Gastroesophageal sphincter (tissue), 4 donors: ENCODE data around the gene CDK5R1. TPM values are rescaled to one million over a fixed set of nuclear protein-coding genes. Genes with fewer than 3 reads are reported as not detected.

Experiments
- ATAC-seq: fragments of 150-250 bp; one replicate; pipeline ENCODE4 v1.9.1; 2016; ENCODE audit warnings: mild to moderate bottlenecking, moderate library complexity
- H3K27ac ChIP-seq, 4 donors: fragments of 200-600 bp; sonication (generic) in 3 of 4; 1 replicate in 3 of 4; 2 replicates in 1 of 4; pipeline ENCODE4 v1.5.1; 2016 to 2019
- H3K27me3 ChIP-seq: fragments of 200-600 bp; sonication (generic); one replicate; pipeline ENCODE4 v1.5.1; 2019
- H3K36me3 ChIP-seq, 2 donors: fragments of 200-600 bp; sonication (generic); one replicate each; pipeline ENCODE4 v1.5.1; 2019; ENCODE audit warnings: control low read depth in 1 of 2
- H3K4me1 ChIP-seq, 3 donors: fragments of 200-600 bp; sonication (generic); 1 replicate in 2 of 3; 2 replicates in 1 of 3; pipeline ENCODE4 v1.5.1; 2016 to 2019; ENCODE audit warnings: control low read depth in 2 of 3
- H3K4me3 ChIP-seq, 2 donors: fragments of 200-600 bp; sonication (generic); one replicate each; pipeline ENCODE4 v1.5.1; 2019; ENCODE audit warnings: mild to moderate bottlenecking in 1 of 2, moderate library complexity in 1 of 2
- H3K9me3 ChIP-seq, 3 donors: fragments of 200-600 bp; sonication (generic); one replicate each; pipeline ENCODE4 v1.5.1; 2017 to 2019; ENCODE audit warnings: control low read depth in 2 of 3
- EP300 ChIP-seq: sonication (generic); formaldehyde crosslinking; IDR thresholded peaks from one replicate; pipeline ENCODE4 v1.6.1; 2017; ENCODE audit warnings: antibody characterized with exemption, mild to moderate bottlenecking
- POLR2A ChIP-seq, 2 donors: fragments of 450-650 bp; IDR thresholded peaks; one replicate each; pipeline ENCODE4 v1.6.1; 2017; ENCODE audit warnings: antibody characterized with exemption in 2 of 2, mild to moderate bottlenecking in 2 of 2, moderate library complexity in 1 of 2
- POLR2AphosphoS5 ChIP-seq: sonication (generic); formaldehyde crosslinking; IDR thresholded peaks from one replicate; pipeline ENCODE4 v1.6.1; 2017; ENCODE audit warnings: antibody characterized with exemption
- WGBS, 2 donors: methylation state at CpG; one replicate each; pipeline ENCODE4 v1.1.5; 2018; ENCODE audit warnings: low coverage in 1 of 2; 5-methylcytosine and 5-hydroxymethylcytosine counted together
- total RNA-seq, 4 donors: library from RNA; depleted of rRNA; stranded (reverse); fragments of >200 nt; gene quantifications; one replicate each; pipeline ENCODE4 v1.1.0, GENCODE V29; 2016
- TF ChIP-seq, protein P1 (sequence below), 4 experiments: fragments of 200-600 bp in 2 of 4; fragments of 450-650 bp in 2 of 4; sonication (generic) in 1 of 4; IDR thresholded peaks; one replicate each; pipeline ENCODE4 v1.5.1; 2017 to 2019; ENCODE audit warnings: antibody characterized with exemption in 4 of 4, mild to moderate bottlenecking in 2 of 4, moderate library complexity in 2 of 4

CDK5R1 gene
- total RNA-seq, 4 donors from 2014 or later, result 0.54 to 1.5 (median 1.0) TPM; not detected in 1

DNA sequence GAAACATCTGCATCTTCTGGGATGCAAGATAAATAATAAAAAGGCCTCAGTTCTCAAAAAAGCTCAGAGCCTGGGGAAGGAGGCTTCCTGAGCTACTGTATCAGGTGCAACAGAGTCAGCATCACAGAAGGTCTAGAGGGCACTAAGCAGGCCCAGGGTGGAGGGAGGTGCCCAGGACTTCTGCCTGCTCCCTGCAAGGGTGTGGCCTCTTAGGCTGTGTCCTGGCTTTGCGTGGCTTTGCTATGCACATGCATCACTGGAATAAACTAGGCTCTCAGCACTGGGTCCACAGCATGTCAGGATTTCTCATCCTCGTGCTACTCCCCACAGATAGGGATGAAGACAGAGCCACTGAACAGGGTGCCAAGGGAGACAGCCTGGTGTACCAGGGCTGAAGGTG is 25.5 kb downstream of the CDK5R1 start:
- WGBS, 2 donors, result no CpG with 5 or more reads among the region's 2 CpGs
- Histone ChIP-seq H3K9me3 (no peaks in the 10 kb centered on the region), H3K4me1 (no peaks in the 10 kb centered on the region), H3K36me3 (no peaks in the 10 kb centered on the region), H3K4me3 (no peak overlapping the region), H3K27me3 (no peaks in the 10 kb centered on the region), H3K27ac (no peak overlapping the region)
- TF ChIP-seq, protein P1, sequence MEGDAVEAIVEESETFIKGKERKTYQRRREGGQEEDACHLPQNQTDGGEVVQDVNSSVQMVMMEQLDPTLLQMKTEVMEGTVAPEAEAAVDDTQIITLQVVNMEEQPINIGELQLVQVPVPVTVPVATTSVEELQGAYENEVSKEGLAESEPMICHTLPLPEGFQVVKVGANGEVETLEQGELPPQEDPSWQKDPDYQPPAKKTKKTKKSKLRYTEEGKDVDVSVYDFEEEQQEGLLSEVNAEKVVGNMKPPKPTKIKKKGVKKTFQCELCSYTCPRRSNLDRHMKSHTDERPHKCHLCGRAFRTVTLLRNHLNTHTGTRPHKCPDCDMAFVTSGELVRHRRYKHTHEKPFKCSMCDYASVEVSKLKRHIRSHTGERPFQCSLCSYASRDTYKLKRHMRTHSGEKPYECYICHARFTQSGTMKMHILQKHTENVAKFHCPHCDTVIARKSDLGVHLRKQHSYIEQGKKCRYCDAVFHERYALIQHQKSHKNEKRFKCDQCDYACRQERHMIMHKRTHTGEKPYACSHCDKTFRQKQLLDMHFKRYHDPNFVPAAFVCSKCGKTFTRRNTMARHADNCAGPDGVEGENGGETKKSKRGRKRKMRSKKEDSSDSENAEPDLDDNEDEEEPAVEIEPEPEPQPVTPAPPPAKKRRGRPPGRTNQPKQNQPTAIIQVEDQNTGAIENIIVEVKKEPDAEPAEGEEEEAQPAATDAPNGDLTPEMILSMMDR (IDR thresholded peaks at IDR 0.05), result no peak
- TF ChIP-seq POLR2AphosphoS5, result no peak
- TF ChIP-seq POLR2A (IDR thresholded peaks at IDR 0.05), result no peak
- TF ChIP-seq EP300, result no peak
- no peak for ATAC-seq

DNA sequence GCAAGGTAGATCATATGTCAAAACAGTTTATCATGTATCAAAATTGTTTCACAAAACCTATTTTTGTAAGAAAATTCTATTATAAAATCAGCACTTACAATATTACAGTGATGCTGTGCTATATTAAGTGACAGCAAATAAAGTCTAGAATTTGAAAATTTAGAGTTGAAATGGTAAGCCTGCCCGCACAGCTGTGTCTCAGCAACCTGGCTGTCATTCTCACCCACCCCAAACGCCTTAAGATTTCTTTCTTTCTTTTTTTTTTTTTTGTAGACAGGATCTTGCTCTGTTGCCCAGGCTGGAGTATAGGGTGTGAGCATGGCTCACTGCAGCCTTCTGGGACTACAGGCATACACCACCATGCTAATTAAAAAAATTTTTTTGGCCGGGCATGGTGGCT is 26.8 kb downstream of the CDK5R1 start:
- Histone ChIP-seq H3K27ac (no peak overlapping the region), H3K36me3 (no peaks in the 10 kb centered on the region), H3K27me3 (no peaks in the 10 kb centered on the region), H3K9me3 (no peaks in the 10 kb centered on the region), H3K4me3 (no peak overlapping the region), H3K4me1 (peaks cover 0 to under 1% (median under 1%) of the 10 kb centered on the region in 3 donors)
- no peak for ATAC-seq
- 78 to 88% methylated on average over 2 of the region's 3 CpGs for WGBS, 2 donors
- no peak for TF ChIP-seq POLR2A (IDR thresholded peaks at IDR 0.05)
- TF ChIP-seq, protein P1 (IDR thresholded peaks at IDR 0.05), result no peak
- no peak for TF ChIP-seq EP300
- TF ChIP-seq POLR2AphosphoS5, result no peak

DNA sequence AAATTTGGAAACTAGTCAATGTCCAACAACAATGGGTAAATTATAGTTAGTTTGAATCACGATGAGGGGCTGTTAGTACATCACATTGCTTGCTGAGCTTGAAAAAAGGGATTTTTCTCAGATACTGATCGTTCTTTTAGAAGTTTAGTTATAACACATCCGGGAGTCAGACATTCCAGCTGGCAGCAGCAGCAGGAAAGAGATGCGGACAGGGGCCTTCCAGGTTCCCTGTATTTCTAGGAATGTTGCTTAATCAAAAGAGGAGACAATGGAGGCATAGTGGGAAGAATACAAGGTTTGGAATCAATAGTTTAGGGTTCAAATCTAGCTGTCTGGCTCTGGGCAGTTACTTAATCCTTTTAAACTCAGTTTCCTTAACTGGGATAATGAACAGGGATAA is 27.8 kb downstream of the CDK5R1 start:
- TF ChIP-seq EP300, result no peak
- TF ChIP-seq POLR2A (IDR thresholded peaks at IDR 0.05), result no peak
- TF ChIP-seq, protein P1 (IDR thresholded peaks at IDR 0.05), result no peak
- no peak for TF ChIP-seq POLR2AphosphoS5
- 60 to 66% methylated on average over 4 of the region's 4 CpGs for WGBS, 2 donors
- Histone ChIP-seq H3K27ac (no peak overlapping the region), H3K4me3 (no peak overlapping the region), H3K27me3 (no peaks in the 10 kb centered on the region), H3K36me3 (no peaks in the 10 kb centered on the region), H3K4me1 (peaks cover 0 to 10% (median 6%) of the 10 kb centered on the region in 3 donors), H3K9me3 (no peaks in the 10 kb centered on the region)
- ATAC-seq, result no peak

DNA sequence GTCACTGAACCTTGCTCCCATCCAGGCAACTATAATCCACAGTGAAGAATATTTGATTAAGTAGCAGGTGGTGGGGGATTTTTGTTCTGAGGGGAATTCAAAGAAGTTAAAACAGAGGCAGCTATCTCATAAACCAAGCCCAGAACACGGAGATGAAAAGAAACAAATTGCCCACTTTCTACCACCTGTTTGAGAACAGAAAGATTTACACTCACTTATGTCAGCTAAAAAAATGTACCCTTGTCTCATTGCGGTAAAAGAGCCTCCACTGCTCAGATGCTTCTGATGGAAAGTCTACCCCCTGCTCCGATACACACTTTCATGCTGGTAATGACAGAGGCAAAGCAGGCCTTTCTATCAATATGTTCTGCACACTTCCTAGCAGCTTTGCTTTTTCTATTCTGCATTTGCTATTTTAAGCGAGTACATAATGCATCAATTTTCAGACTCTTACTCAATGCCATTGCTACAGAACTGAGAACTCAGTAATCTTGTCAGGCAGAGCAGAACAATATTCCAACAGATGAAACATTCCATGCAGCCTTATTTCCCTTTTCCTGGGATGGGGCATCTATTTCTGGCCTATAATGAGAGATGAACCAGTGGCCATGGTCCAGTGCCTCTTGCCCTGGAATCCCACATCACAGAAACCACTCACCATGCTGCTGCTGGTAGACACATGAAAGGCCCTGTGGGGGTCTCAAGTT is 29.0 kb downstream of the CDK5R1 start:
- Histone ChIP-seq H3K27me3 (no peaks in the 10 kb centered on the region), H3K36me3 (no peaks in the 10 kb centered on the region), H3K9me3 (no peaks in the 10 kb centered on the region), H3K4me1 (peaks cover 0 to 20% (median 9%) of the 10 kb centered on the region in 3 donors), H3K27ac (no peak overlapping the region), H3K4me3 (no peak overlapping the region)
- TF ChIP-seq EP300 (no peak), POLR2AphosphoS5 (no peak)
- TF ChIP-seq, protein P1 (IDR thresholded peaks at IDR 0.05), result no peak
- no peak for ATAC-seq
- WGBS, 2 donors, result 89 to 97% methylated on average over 3 to 4 of the region's 4 CpGs

DNA sequence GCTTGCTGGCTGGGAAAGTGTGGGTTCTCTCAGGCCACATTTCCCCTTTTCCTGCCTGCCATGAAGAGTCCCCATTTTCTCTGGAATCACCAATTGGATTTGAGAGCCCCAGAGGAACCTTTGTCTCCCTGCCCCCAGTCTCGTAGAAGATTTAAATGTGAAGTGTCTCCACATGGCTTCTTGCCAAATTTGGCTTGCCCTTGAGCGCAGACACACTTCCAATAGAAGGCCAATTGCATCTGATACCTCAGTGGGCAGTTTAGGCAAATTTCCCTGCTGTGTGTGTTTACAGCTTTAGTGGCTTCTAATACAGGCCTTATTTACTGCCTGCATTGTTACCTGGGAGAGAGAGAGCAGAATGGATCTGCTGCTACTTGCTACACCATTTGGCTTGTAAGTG is 29.7 kb downstream of the CDK5R1 start:
- no peak overlapping the region for H3K4me3 ChIP-seq
- TF ChIP-seq POLR2AphosphoS5 (no peak), EP300 (no peak), POLR2A (IDR thresholded peaks at IDR 0.05) (no peak)
- TF ChIP-seq, protein P1 (IDR thresholded peaks at IDR 0.05), result no peak
- no peaks in the 10 kb centered on the region for H3K36me3 ChIP-seq
- no peaks in the 10 kb centered on the region for H3K27me3 ChIP-seq
- no peak for ATAC-seq
- no peaks in the 10 kb centered on the region for H3K9me3 ChIP-seq
- peaks cover 0 to 20% (median 9%) of the 10 kb centered on the region in 3 donors for H3K4me1 ChIP-seq
- H3K27ac ChIP-seq, result no peak overlapping the region
- WGBS, 2 donors, result 6% methylated on average over 2 of the region's 2 CpGs; no CpG with 5 or more reads in 1 of the 2 donors
